HCT116 (cell line): ENCODE data around the gene CUZD1. TPM values are rescaled to one million over a fixed set of nuclear protein-coding genes. Genes with fewer than 3 reads are reported as not detected.

ENCODE experiments used
- ATAC-seq: fragments of 200-7000 bp; cut with Tn5 transposase; 2 replicates; pipeline ENCODE4 v1.9.1; 2020; ENCODE audit warnings: mild to moderate bottlenecking, moderate library complexity
- BruUV-seq: library from RNA; stranded (reverse); fragments of 400-500 nt; replicated peaks from 2 replicates; lab custom pipeline; 2021; lab: Mats Ljungman, UMichigan
- CTCF ChIA-PET: fragments of 300-600 bp; sonication (Branson Sonifier 250); formaldehyde crosslinking; loops from one replicate; lab custom pipeline; 2021; ENCODE audit warnings: antibody characterized with exemption; lab: Charles Lee
- POLR2A ChIA-PET: fragments of 300-600, 350-600 bp; sonication (Branson Sonifier 250); formaldehyde crosslinking; loops from one replicate; lab custom pipeline; 2021; ENCODE audit warnings: antibody characterized with exemption; lab: Charles Lee
- RAD21 ChIA-PET, 2 experiments: fragments of 300-600 bp; sonication (Branson Sonifier 250); formaldehyde crosslinking; loops; one replicate each; lab custom pipeline; 2023; ENCODE audit warnings: low total read pairs in 2 of 2; ENCODE audit not compliant: uncharacterized antibody in 2 of 2, unreplicated experiment in 2 of 2, low non-redundant PET in 1 of 2; lab: Charles Lee
- DNase-seq: peaks from one replicate; pipeline ENCODE4 v3.0.0-alpha.2; 2010; ENCODE audit warnings: low read depth, low spot score
- H2AFZ ChIP-seq: fragments of 200-600 bp; shearing (Covaris generic), sonication (generic); 2 replicates; pipeline ENCODE4 v1.6.1; 2017; ENCODE audit warnings: low read depth, mixed run types, mixed read lengths, antibody characterized with exemption, low read length; ENCODE audit not compliant: poor library complexity, severe bottlenecking
- H3K27ac ChIP-seq: 2 replicates; pipeline ENCODE4 v1.5.1; 2012; ENCODE audit warnings: low read depth, low read length
- H3K27me3 ChIP-seq: fragments of 200-600 bp; sonication (generic); 2 replicates; pipeline ENCODE4 v1.6.1; 2016; ENCODE audit warnings: mixed run types, low read length, mixed read lengths; ENCODE audit not compliant: insufficient read depth
- H3K36me3 ChIP-seq, 2 experiments: fragments of 200-500 bp in 1 of 2; fragments of 200-600 bp in 1 of 2; sonication (Bioruptor generic) in 1 of 2; sonication (generic) in 1 of 2; 2 replicates each; pipeline versions ENCODE4 v1.5.1 to v1.6.1; 2014 to 2016; ENCODE audit warnings: low read length in 2 of 2, inconsistent platforms in 1 of 2, mixed read lengths in 1 of 2, mixed run types in 1 of 2; ENCODE audit not compliant: insufficient read depth in 2 of 2, control insufficient read depth in 1 of 2
- H3K4me1 ChIP-seq, 2 experiments: fragments of 200-600 bp in 1 of 2; sonication (generic) in 1 of 2; 2 replicates each; pipeline versions ENCODE4 v1.5.1 to v1.6.1; 2012 to 2017; ENCODE audit warnings: low read length in 2 of 2, inconsistent platforms in 1 of 2, mild to moderate bottlenecking in 1 of 2, mixed read lengths in 1 of 2, mixed run types in 1 of 2, moderate library complexity in 1 of 2; ENCODE audit not compliant: insufficient read depth in 2 of 2, control insufficient read depth in 1 of 2
- H3K4me2 ChIP-seq: fragments of 200-600 bp; sonication (generic); 2 replicates; pipeline ENCODE4 v1.6.1; 2017; ENCODE audit warnings: mixed run types, low read length, mixed read lengths
- H3K4me3 ChIP-seq, 2 experiments: fragments of 200-600 bp in 1 of 2; sonication (generic) in 1 of 2; replicated peaks in 1 of 2; 2 replicates each; pipeline ENCODE4 v1.5.1; 2011 to 2016; ENCODE audit warnings: low read length in 2 of 2, control low read depth in 1 of 2, low read depth in 1 of 2, mild to moderate bottlenecking in 1 of 2, mixed read lengths in 1 of 2, mixed run types in 1 of 2
- H3K79me2 ChIP-seq: fragments of 200-600 bp; sonication (generic); 2 replicates; pipeline ENCODE4 v1.6.1; 2017; ENCODE audit warnings: mild to moderate bottlenecking, mixed run types, low read length, moderate library complexity, mixed read lengths; ENCODE audit not compliant: insufficient read depth
- H3K9ac ChIP-seq: fragments of 200-600 bp; sonication (generic); 2 replicates; pipeline ENCODE4 v1.6.1; 2016; ENCODE audit warnings: low read length, mixed read lengths
- H3K9me2 ChIP-seq: fragments of 200-600 bp; sonication (generic), shearing (Covaris generic); 2 replicates; pipeline ENCODE4 v1.6.1; 2017; ENCODE audit warnings: mixed run types, mild to moderate bottlenecking, moderate library complexity; ENCODE audit not compliant: insufficient read depth
- H3K9me3 ChIP-seq, 2 experiments: fragments of 200-500 bp in 1 of 2; fragments of 200-600 bp in 1 of 2; sonication (Bioruptor generic) in 1 of 2; sonication (generic) in 1 of 2; 2 replicates each; pipeline ENCODE4 v1.6.1; 2014 to 2017; ENCODE audit warnings: low read length in 2 of 2, mixed read lengths in 2 of 2, inconsistent platforms in 1 of 2, low read depth in 1 of 2, mild to moderate bottlenecking in 1 of 2, mixed run types in 1 of 2, moderate library complexity in 1 of 2; ENCODE audit not compliant: control insufficient read depth in 1 of 2, insufficient read depth in 1 of 2
- H4K20me1 ChIP-seq: fragments of 200-600 bp; sonication (generic), shearing (Covaris generic); 2 replicates; pipeline ENCODE4 v1.6.1; 2017; ENCODE audit warnings: mixed run types, mild to moderate bottlenecking, moderate library complexity; ENCODE audit not compliant: insufficient read depth
- CBX3 ChIP-seq: IDR thresholded peaks from 2 replicates; pipeline ENCODE4 v1.6.1; 2012; ENCODE audit warnings: low read depth
- ELF1 ChIP-seq: IDR thresholded peaks from 2 replicates; pipeline ENCODE4 v1.6.1; 2012; ENCODE audit warnings: low read depth, borderline replicate concordance
- EZH2phosphoT487 ChIP-seq: fragments of 200-600 bp; IDR thresholded peaks from 2 replicates; pipeline ENCODE4 v1.6.1; 2018; ENCODE audit warnings: antibody characterized with exemption, borderline replicate concordance
- YY1 ChIP-seq: IDR thresholded peaks from 2 replicates; pipeline ENCODE4 v1.6.1; 2011; ENCODE audit warnings: low read length, low read depth, moderate library complexity, mild to moderate bottlenecking; ENCODE audit not compliant: insufficient replicate concordance; ENCODE audit errors: extremely low read depth
- ZFX ChIP-seq: fragments of 450-650 bp; IDR thresholded peaks from 2 replicates; pipeline ENCODE4 v1.6.1; 2017
- ZNF274 ChIP-seq: fragments of 200-500 bp; sonication (Bioruptor generic); IDR thresholded peaks from 2 replicates; pipeline ENCODE4 v1.6.1; 2014; ENCODE audit warnings: mild to moderate bottlenecking, low read depth, low read length, inconsistent platforms
- intact Hi-C: fragments of 100-400 bp; cut with micrococcal nuclease; formaldehyde crosslinking; loops from 2 replicates; pipeline ENCODE4 v1.10.0; 2022
- total RNA-seq: library from RNA; stranded (reverse); gene quantifications from one replicate; pipeline ENCODE4 v1.2.1, GENCODE V29; 2021; ENCODE audit not compliant: unreplicated experiment
- TF ChIP-seq, protein P1 (sequence below): IDR thresholded peaks from 2 replicates; pipeline ENCODE4 v1.6.1; 2012; ENCODE audit warnings: low read depth
- TF ChIP-seq, protein P2 (sequence below): IDR thresholded peaks from 2 replicates; pipeline ENCODE4 v1.6.1; 2012

Gene CUZD1
- total RNA-seq, 1 experiment from 2014 or later, result 1.7 TPM

DNA sequence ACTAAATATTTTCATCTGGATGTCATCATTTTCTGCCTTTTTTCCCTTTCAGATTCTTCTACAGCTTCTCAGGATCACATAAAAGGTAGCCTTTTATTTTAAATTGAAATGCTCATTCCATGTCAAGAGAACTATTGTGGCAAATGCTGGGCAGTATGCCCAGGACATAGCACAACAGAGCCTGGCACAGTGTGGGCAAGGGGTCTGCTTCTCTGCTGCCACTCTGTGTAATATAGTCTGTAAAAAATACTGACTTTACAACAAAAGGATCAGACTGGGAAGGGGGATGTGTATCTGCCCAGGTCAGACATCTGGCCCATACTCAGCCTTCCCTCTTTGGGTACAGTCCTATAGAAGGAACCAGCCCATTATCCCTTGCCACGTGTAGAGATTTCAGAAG is 62.7 kb downstream of the CUZD1 start:
- Histone ChIP-seq H2AFZ (no peak overlapping the region), H3K4me2 (no peak overlapping the region), H3K9me3 (no peaks in the 10 kb centered on the region), H3K4me1 (no peaks in the 10 kb centered on the region), H3K79me2 (no peaks in the 10 kb centered on the region), H3K27ac (no peak overlapping the region), H3K9ac (no peak overlapping the region), H4K20me1 (no peaks in the 10 kb centered on the region), H3K4me3 (no peak overlapping the region), H3K9me2 (no peaks in the 10 kb centered on the region), H3K27me3 (peaks cover 59% of the 10 kb centered on the region), H3K36me3 (no peaks in the 10 kb centered on the region)
- ChIA-PET CTCF (no interaction called here), RAD21 (no interaction called here), POLR2A (no interaction called here)
- DNase-seq (no peak), ATAC-seq (no peak)
- TF ChIP-seq EZH2phosphoT487 (no peak), CBX3 (no peak), ELF1 (no peak), ZFX (no peak), YY1 (no peak), ZNF274 (no peak)
- TF ChIP-seq, protein P1, sequence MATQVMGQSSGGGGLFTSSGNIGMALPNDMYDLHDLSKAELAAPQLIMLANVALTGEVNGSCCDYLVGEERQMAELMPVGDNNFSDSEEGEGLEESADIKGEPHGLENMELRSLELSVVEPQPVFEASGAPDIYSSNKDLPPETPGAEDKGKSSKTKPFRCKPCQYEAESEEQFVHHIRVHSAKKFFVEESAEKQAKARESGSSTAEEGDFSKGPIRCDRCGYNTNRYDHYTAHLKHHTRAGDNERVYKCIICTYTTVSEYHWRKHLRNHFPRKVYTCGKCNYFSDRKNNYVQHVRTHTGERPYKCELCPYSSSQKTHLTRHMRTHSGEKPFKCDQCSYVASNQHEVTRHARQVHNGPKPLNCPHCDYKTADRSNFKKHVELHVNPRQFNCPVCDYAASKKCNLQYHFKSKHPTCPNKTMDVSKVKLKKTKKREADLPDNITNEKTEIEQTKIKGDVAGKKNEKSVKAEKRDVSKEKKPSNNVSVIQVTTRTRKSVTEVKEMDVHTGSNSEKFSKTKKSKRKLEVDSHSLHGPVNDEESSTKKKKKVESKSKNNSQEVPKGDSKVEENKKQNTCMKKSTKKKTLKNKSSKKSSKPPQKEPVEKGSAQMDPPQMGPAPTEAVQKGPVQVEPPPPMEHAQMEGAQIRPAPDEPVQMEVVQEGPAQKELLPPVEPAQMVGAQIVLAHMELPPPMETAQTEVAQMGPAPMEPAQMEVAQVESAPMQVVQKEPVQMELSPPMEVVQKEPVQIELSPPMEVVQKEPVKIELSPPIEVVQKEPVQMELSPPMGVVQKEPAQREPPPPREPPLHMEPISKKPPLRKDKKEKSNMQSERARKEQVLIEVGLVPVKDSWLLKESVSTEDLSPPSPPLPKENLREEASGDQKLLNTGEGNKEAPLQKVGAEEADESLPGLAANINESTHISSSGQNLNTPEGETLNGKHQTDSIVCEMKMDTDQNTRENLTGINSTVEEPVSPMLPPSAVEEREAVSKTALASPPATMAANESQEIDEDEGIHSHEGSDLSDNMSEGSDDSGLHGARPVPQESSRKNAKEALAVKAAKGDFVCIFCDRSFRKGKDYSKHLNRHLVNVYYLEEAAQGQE, result no peak
- TF ChIP-seq, protein P2, sequence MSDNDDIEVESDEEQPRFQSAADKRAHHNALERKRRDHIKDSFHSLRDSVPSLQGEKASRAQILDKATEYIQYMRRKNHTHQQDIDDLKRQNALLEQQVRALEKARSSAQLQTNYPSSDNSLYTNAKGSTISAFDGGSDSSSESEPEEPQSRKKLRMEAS, result no peak
- intact Hi-C loops, result no loop called here
- BruUV-seq, result no TSS peak

Other genes starting within 250 kb of the CUZD1 start
- not detected for gene C10orf120, start 146.0 kb downstream of the CUZD1 start, total RNA-seq
- 6.8 TPM for gene FAM24B, start 33.7 kb upstream of the CUZD1 start, total RNA-seq
- not detected for gene FAM24A, start 64.8 kb upstream of the CUZD1 start, total RNA-seq
- gene C10orf88, start 108.4 kb upstream of the CUZD1 start, total RNA-seq, result 16.2 TPM
- 4.4 TPM for gene PSTK, start 134.5 kb upstream of the CUZD1 start, total RNA-seq
- 17.1 TPM for gene IKZF5, start 162.9 kb upstream of the CUZD1 start, total RNA-seq
- 33.3 TPM for gene ACADSB, start 163.1 kb upstream of the CUZD1 start, total RNA-seq